Activated CD4-positive, alpha-beta T cell treated with anti-CD3 and anti-CD28 coated beads, Interleukin-2, amount 50 U/mL, for 16 hours (primary cell): ENCODE measurements around the gene SLIT1.

Experiments
- DNase-seq: peaks from one replicate; pipeline ENCODE4 v3.0.0-alpha.2; 2020

Gene SLIT1

GRCh38 chr10:97135464-97135863 is 50.3 kb downstream of the SLIT1 start:
- DNase-seq, result no peak

GRCh38 chr10:97134983-97135382 is 50.8 kb downstream of the SLIT1 start:
- no peak for DNase-seq

GRCh38 chr10:97134110-97134509 is 51.6 kb downstream of the SLIT1 start:
- DNase-seq, result no peak

- no peak for DNase-seq
Observed at GRCh38 chr10:97132273-97132672, 53.5 kb downstream of the SLIT1 start.

GRCh38 chr10:97131666-97132065 is 54.1 kb downstream of the SLIT1 start:
- no peak for DNase-seq

- DNase-seq, result no peak
Observed at GRCh38 chr10:97131181-97131628, 54.6 kb downstream of the SLIT1 start.

GRCh38 chr10:97129666-97130065 is 56.1 kb downstream of the SLIT1 start:
- DNase-seq, result no peak

- DNase-seq, result no peak
Observed at GRCh38 chr10:97128516-97129154, 57.1 kb downstream of the SLIT1 start.

GRCh38 chr10:97128039-97128492 is 57.7 kb downstream of the SLIT1 start:
- DNase-seq, result no peak

- no peak for DNase-seq
Observed at GRCh38 chr10:97127509-97127908, 58.2 kb downstream of the SLIT1 start.

- DNase-seq, result no peak
Observed at GRCh38 chr10:97124211-97124610, 61.5 kb downstream of the SLIT1 start.

GRCh38 chr10:97123765-97124164 is 62.0 kb downstream of the SLIT1 start:
- DNase-seq, result no peak

GRCh38 chr10:97121041-97121440 is 64.7 kb downstream of the SLIT1 start:
- DNase-seq, result no peak

- no peak for DNase-seq
Observed at GRCh38 chr10:97120370-97120769, 65.4 kb downstream of the SLIT1 start.

- DNase-seq, result no peak
Observed at GRCh38 chr10:97119058-97119745, 66.6 kb downstream of the SLIT1 start.

- DNase-seq, result no peak
Observed at GRCh38 chr10:97117372-97117771, 68.4 kb downstream of the SLIT1 start.

- no peak for DNase-seq
Observed at GRCh38 chr10:97116462-97117162, 69.1 kb downstream of the SLIT1 start.

- DNase-seq, result no peak
Observed at GRCh38 chr10:97115846-97116245, 69.9 kb downstream of the SLIT1 start.

- DNase-seq, result no peak
Observed at GRCh38 chr10:97111615-97112014, 74.1 kb downstream of the SLIT1 start.

GRCh38 chr10:97109547-97109946 is 76.2 kb downstream of the SLIT1 start:
- no peak for DNase-seq

GRCh38 chr10:97107551-97107950 is 78.2 kb downstream of the SLIT1 start:
- DNase-seq, result no peak

- DNase-seq, result no peak
Observed at GRCh38 chr10:97106207-97106606, 79.6 kb downstream of the SLIT1 start.

- no peak for DNase-seq
Observed at GRCh38 chr10:97105303-97105702, 80.5 kb downstream of the SLIT1 start.
